Thoracic aorta (tissue), 2 donors: ENCODE measurements around the gene NADK2. TPM values are rescaled to one million over a fixed set of nuclear protein-coding genes. Genes with fewer than 3 reads are reported as not detected.

ENCODE experiments used
- ATAC-seq: fragments of 150-250 bp; one replicate; pipeline ENCODE4 v1.8.0; 2017; ENCODE audit warnings: low read depth; ENCODE audit not compliant: insufficient number of reproducible peaks, low FRiP score
- DNase-seq: peaks from one replicate; pipeline ENCODE4 v3.0.0-alpha.2; 2020; ENCODE audit warnings: low spot score
- H3K27ac ChIP-seq, 2 donors: fragments of 200-600 bp; sonication (generic); 1 replicate in 1 of 2; 2 replicates in 1 of 2; pipeline ENCODE4 v1.5.1; 2016; ENCODE audit warnings: mild to moderate bottlenecking in 2 of 2, moderate library complexity in 2 of 2
- H3K27me3 ChIP-seq: fragments of 200-600 bp; sonication (generic); replicated peaks from 2 replicates; pipeline ENCODE4 v1.6.0; 2016; ENCODE audit warnings: mild to moderate bottlenecking; ENCODE audit not compliant: insufficient read depth
- H3K36me3 ChIP-seq: fragments of 200-600 bp; sonication (generic); one replicate; pipeline ENCODE4 v1.5.1; 2016
- H3K4me1 ChIP-seq, 2 donors: fragments of 200-600 bp; sonication (generic); 1 replicate in 1 of 2; 2 replicates in 1 of 2; pipeline versions ENCODE4 v1.5.1 to v1.6.0; 2016; ENCODE audit warnings: low read depth in 2 of 2, mild to moderate bottlenecking in 1 of 2; ENCODE audit not compliant: control insufficient read depth in 1 of 2
- H3K4me3 ChIP-seq: fragments of 200-600 bp; sonication (generic); 2 replicates; pipeline ENCODE4 v1.5.1; 2016; ENCODE audit warnings: mild to moderate bottlenecking
- H3K9me3 ChIP-seq: fragments of 200-600 bp; sonication (generic); 2 replicates; pipeline ENCODE4 v1.5.1; 2016
- CTCF ChIP-seq: fragments of 200-600 bp; sonication (generic); IDR thresholded peaks from one replicate; pipeline ENCODE4 v1.5.1; 2019; ENCODE audit warnings: antibody characterized with exemption
- total RNA-seq, 2 donors: library from RNA; depleted of rRNA; stranded (reverse); fragments of >200 nt; gene quantifications; one replicate each; pipeline versions ENCODE4 v1.1.0 to v1.2.3, GENCODE V29; 2016

The NADK2 gene
- total RNA-seq, 2 donors from 2014 or later: 16.2 to 31.5 TPM

- H3K4me1 ChIP-seq: peaks cover 0 to 5% of the 10 kb centered on the region in 2 donors
- H3K27ac ChIP-seq: no peak overlapping the region
- no peaks in the 10 kb centered on the region for H3K27me3 ChIP-seq
- H3K4me3 ChIP-seq: no peak overlapping the region
- no peaks in the 10 kb centered on the region for H3K9me3 ChIP-seq
- peaks cover 6% of the 10 kb centered on the region for H3K36me3 ChIP-seq
- ATAC-seq (no peak), DNase-seq (no peak)
- no peak for TF ChIP-seq CTCF
Observed at GRCh38 chr5:36179950-36180349, 61.8 kb downstream of the NADK2 start.

GRCh38 chr5:36178524-36178890, 63.2 kb downstream of the NADK2 start:
- no peaks in the 10 kb centered on the region for H3K9me3 ChIP-seq
- H3K4me3 ChIP-seq: no peak overlapping the region
- no peak for TF ChIP-seq CTCF
- peaks cover 0 to 5% of the 10 kb centered on the region in 2 donors for H3K4me1 ChIP-seq
- no peak overlapping the region for H3K27ac ChIP-seq
- H3K27me3 ChIP-seq: no peaks in the 10 kb centered on the region
- DNase-seq (no peak), ATAC-seq (no peak)
- peaks cover 6% of the 10 kb centered on the region for H3K36me3 ChIP-seq

GRCh38 chr5:36177715-36178523, 63.8 kb downstream of the NADK2 start:
- Histone ChIP-seq H3K27me3 (no peaks in the 10 kb centered on the region), H3K4me1 (peaks cover 0 to 8% of the 10 kb centered on the region in 2 donors), H3K27ac (no peak overlapping the region), H3K9me3 (no peaks in the 10 kb centered on the region), H3K4me3 (no peak overlapping the region), H3K36me3 (peaks cover 6% of the 10 kb centered on the region)
- peak; percentile 54 for TF ChIP-seq CTCF
- no peak for ATAC-seq
- no peak for DNase-seq

- Histone ChIP-seq H3K27ac (no peak overlapping the region), H3K4me3 (no peak overlapping the region), H3K4me1 (peaks cover 0 to 8% of the 10 kb centered on the region in 2 donors), H3K27me3 (no peaks in the 10 kb centered on the region), H3K9me3 (no peaks in the 10 kb centered on the region), H3K36me3 (peaks cover 6% of the 10 kb centered on the region)
- no peak for TF ChIP-seq CTCF
- DNase-seq: no peak
- ATAC-seq: no peak
Observed at GRCh38 chr5:36177154-36177553, 64.6 kb downstream of the NADK2 start.

GRCh38 chr5:36175043-36175442, 66.7 kb downstream of the NADK2 start:
- no peak overlapping the region for H3K27ac ChIP-seq
- no peaks in the 10 kb centered on the region for H3K27me3 ChIP-seq
- DNase-seq: no peak
- H3K4me3 ChIP-seq: no peak overlapping the region
- peaks cover 1% of the 10 kb centered on the region for H3K36me3 ChIP-seq
- no peak for ATAC-seq
- no peaks in the 10 kb centered on the region for H3K9me3 ChIP-seq
- peaks cover 0 to 8% of the 10 kb centered on the region in 2 donors for H3K4me1 ChIP-seq
- no peak for TF ChIP-seq CTCF
